Peyer's patch (tissue), 4 donors: ENCODE measurements around the gene SAG. TPM values are rescaled to one million over a fixed set of nuclear protein-coding genes. Genes with fewer than 3 reads are reported as not detected.

ENCODE experiments used
- DNase-seq, 3 donors: peaks; one replicate each; pipeline ENCODE4 v3.0.0-alpha.2; 2017 to 2019
- H3K27ac ChIP-seq, 4 donors: fragments of 200-600 bp; sonication (generic); one replicate each; pipeline ENCODE4 v1.5.1; 2016 to 2019
- H3K27me3 ChIP-seq, 2 donors: fragments of 200-600 bp; sonication (generic); one replicate each; pipeline ENCODE4 v1.5.1; 2019
- H3K36me3 ChIP-seq, 3 donors: fragments of 200-600 bp; sonication (generic); one replicate each; pipeline ENCODE4 v1.5.1; 2016 to 2019
- H3K4me1 ChIP-seq, 4 donors: fragments of 200-600 bp; sonication (generic); one replicate each; pipeline ENCODE4 v1.5.1; 2016 to 2019
- H3K4me3 ChIP-seq, 4 donors: fragments of 200-600 bp; sonication (generic); 1 replicate in 3 of 4; 2 replicates in 1 of 4; pipeline ENCODE4 v1.5.1; 2016 to 2019; ENCODE audit warnings: mild to moderate bottlenecking in 1 of 4
- H3K9me3 ChIP-seq, 4 donors: fragments of 200-600 bp; sonication (generic); one replicate each; pipeline ENCODE4 v1.5.1; 2016 to 2019; ENCODE audit warnings: mild to moderate bottlenecking in 1 of 4
- CTCF ChIP-seq, 6 experiments: fragments of 450-650 bp in 4 of 6; fragments of 200-600 bp in 2 of 6; sonication (generic) in 1 of 6; IDR thresholded peaks; one replicate each; pipeline ENCODE4 v1.5.1; 2017 to 2019; ENCODE audit warnings: antibody characterized with exemption in 6 of 6, mild to moderate bottlenecking in 3 of 6, moderate library complexity in 1 of 6
- POLR2A ChIP-seq, 2 donors: fragments of 450-650 bp; IDR thresholded peaks; one replicate each; pipeline ENCODE4 v1.5.1; 2017; ENCODE audit warnings: antibody characterized with exemption in 2 of 2, mild to moderate bottlenecking in 2 of 2, moderate library complexity in 2 of 2
- total RNA-seq, 4 donors: library from RNA; depleted of rRNA; stranded (reverse); fragments of >200 nt; gene quantifications; one replicate each; pipeline ENCODE4 v1.1.0, GENCODE V29; 2016

Gene SAG
- total RNA-seq, 4 donors from 2014 or later = not detected

- Histone ChIP-seq H3K4me1 (peaks cover 1 to 27% (median 6%) of the 10 kb centered on the region in 4 donors), H3K27ac (no peak overlapping the region), H3K9me3 (no peaks in the 10 kb centered on the region), H3K36me3 (peaks cover 0 to 8% (median 0%) of the 10 kb centered on the region in 3 donors), H3K27me3 (no peaks in the 10 kb centered on the region), H3K4me3 (no peak overlapping the region)
- TF ChIP-seq CTCF (IDR thresholded peaks at IDR 0.05) = no peak
- TF ChIP-seq POLR2A (IDR thresholded peaks at IDR 0.05) = no peak
- peak in 1 of 3 donors; percentile 56 for DNase-seq
These were observed 72.7 kb downstream of the SAG start for GRCh38 chr2:233380132-233380895.

GRCh38 chr2:233380995-233381637, 73.5 kb downstream of the SAG start:
- no peaks in the 10 kb centered on the region for H3K9me3 ChIP-seq
- peaks cover 0 to 21% (median 8%) of the 10 kb centered on the region in 4 donors for H3K4me1 ChIP-seq
- no peak for DNase-seq
- H3K27ac ChIP-seq = no peak overlapping the region
- no peak overlapping the region for H3K4me3 ChIP-seq
- peaks cover 0 to 8% (median 0%) of the 10 kb centered on the region in 3 donors for H3K36me3 ChIP-seq
- no peaks in the 10 kb centered on the region for H3K27me3 ChIP-seq
- TF ChIP-seq CTCF (IDR thresholded peaks at IDR 0.05) (no peak), POLR2A (IDR thresholded peaks at IDR 0.05) (no peak)

GRCh38 chr2:233381638-233381995, 74.0 kb downstream of the SAG start:
- Histone ChIP-seq H3K4me3 (no peak overlapping the region), H3K36me3 (peaks cover 0 to 8% (median 0%) of the 10 kb centered on the region in 3 donors), H3K27ac (no peak overlapping the region), H3K27me3 (no peaks in the 10 kb centered on the region), H3K4me1 (peaks cover 0 to 22% (median 9%) of the 10 kb centered on the region in 4 donors), H3K9me3 (no peaks in the 10 kb centered on the region)
- DNase-seq = no peak
- TF ChIP-seq CTCF (IDR thresholded peaks at IDR 0.05) (no peak), POLR2A (IDR thresholded peaks at IDR 0.05) (no peak)

GRCh38 chr2:233384015-233384414, 76.4 kb downstream of the SAG start:
- TF ChIP-seq POLR2A (IDR thresholded peaks at IDR 0.05) (no peak), CTCF (IDR thresholded peaks at IDR 0.05) (peak in 1 of 6 experiments; percentile 11)
- Histone ChIP-seq H3K4me1 (peaks cover 0 to 26% (median 9%) of the 10 kb centered on the region in 4 donors), H3K27ac (no peak overlapping the region), H3K4me3 (no peak overlapping the region), H3K36me3 (no peaks in the 10 kb centered on the region), H3K27me3 (no peaks in the 10 kb centered on the region), H3K9me3 (no peaks in the 10 kb centered on the region)
- DNase-seq = no peak

GRCh38 chr2:233384811-233385488, 77.3 kb downstream of the SAG start:
- Histone ChIP-seq H3K9me3 (no peaks in the 10 kb centered on the region), H3K36me3 (peaks cover 0 to 6% (median 0%) of the 10 kb centered on the region in 3 donors), H3K27ac (peak overlapping the region in 3 of 4 donors; percentile 37 to 76 (median 61)), H3K4me1 (peaks cover 0 to 26% (median 9%) of the 10 kb centered on the region in 4 donors), H3K27me3 (no peaks in the 10 kb centered on the region), H3K4me3 (no peak overlapping the region)
- TF ChIP-seq POLR2A (IDR thresholded peaks at IDR 0.05) = no peak
- TF ChIP-seq CTCF (IDR thresholded peaks at IDR 0.05) = no peak
- DNase-seq = no peak
